ENCODE data around the gene NEU2.
"Not testable (repeated sequence)": the region's sequence is repeated elsewhere in the genome, so short reads cannot be mapped to it uniquely, and the experiment has no call there.

DNA sequence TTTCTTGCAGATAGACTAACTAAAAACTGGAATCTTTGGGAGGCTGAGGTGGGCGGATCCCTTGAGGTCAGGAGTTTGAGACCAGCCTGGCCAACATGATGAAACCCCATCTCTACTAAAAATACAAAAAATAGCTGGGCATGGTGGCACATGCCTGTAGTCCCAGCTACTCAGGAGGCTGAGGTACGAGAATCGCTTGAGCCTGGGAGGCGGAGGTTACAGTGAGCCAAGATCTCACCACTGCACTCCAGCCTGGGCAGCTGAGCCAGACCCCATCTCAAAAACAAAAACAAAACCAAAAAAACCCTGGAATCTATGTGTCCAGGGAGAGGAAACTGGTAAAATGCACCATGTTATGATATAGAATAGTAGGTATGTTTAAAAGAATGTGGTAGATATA lies 20.0 kb downstream of the NEU2 start:
- TF ChIP-seq, protein P1, sequence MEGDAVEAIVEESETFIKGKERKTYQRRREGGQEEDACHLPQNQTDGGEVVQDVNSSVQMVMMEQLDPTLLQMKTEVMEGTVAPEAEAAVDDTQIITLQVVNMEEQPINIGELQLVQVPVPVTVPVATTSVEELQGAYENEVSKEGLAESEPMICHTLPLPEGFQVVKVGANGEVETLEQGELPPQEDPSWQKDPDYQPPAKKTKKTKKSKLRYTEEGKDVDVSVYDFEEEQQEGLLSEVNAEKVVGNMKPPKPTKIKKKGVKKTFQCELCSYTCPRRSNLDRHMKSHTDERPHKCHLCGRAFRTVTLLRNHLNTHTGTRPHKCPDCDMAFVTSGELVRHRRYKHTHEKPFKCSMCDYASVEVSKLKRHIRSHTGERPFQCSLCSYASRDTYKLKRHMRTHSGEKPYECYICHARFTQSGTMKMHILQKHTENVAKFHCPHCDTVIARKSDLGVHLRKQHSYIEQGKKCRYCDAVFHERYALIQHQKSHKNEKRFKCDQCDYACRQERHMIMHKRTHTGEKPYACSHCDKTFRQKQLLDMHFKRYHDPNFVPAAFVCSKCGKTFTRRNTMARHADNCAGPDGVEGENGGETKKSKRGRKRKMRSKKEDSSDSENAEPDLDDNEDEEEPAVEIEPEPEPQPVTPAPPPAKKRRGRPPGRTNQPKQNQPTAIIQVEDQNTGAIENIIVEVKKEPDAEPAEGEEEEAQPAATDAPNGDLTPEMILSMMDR (IDR thresholded peaks at IDR 0.05), result not testable (repeated sequence)
- TF ChIP-seq POLR2A (IDR thresholded peaks at IDR 0.05), result not testable (repeated sequence)
